WTC11 (cell line): ENCODE measurements around the gene COMTD1. TPM values are rescaled to one million over a fixed set of nuclear protein-coding genes. Genes with fewer than 3 reads are reported as not detected.

ENCODE experiments used
- ATAC-seq: fragments of 200-7000 bp; cut with Tn5 transposase; 2 replicates; pipeline ENCODE4 v1.10.0; 2021; ENCODE audit warnings: mild to moderate bottlenecking, moderate library complexity
- CTCF ChIA-PET: fragments of 300-600 bp; sonication (Branson Sonifier 250); formaldehyde crosslinking; loops from one replicate; lab custom pipeline; 2021; ENCODE audit warnings: antibody characterized with exemption; lab: Charles Lee
- POLR2A ChIA-PET: fragments of 350-600 bp; sonication (Branson Sonifier 250); formaldehyde crosslinking; loops from one replicate; lab custom pipeline; 2021; ENCODE audit warnings: antibody characterized with exemption; lab: Charles Lee
- DNase-seq: peaks from one replicate; pipeline ENCODE4 v3.0.0; 2021; ENCODE audit warnings: low spot score
- H3K27ac Mint-ChIP-seq: 2 replicates; pipeline ENCODE4 v1.8.0; 2021; ENCODE audit warnings: mixed read lengths
- H3K27me3 Mint-ChIP-seq: 2 replicates; pipeline ENCODE4 v1.8.0; 2021; ENCODE audit warnings: low read depth, mild to moderate bottlenecking, moderate library complexity, mixed read lengths
- H3K36me3 Mint-ChIP-seq: 2 replicates; pipeline ENCODE4 v1.8.0; 2021; ENCODE audit warnings: mixed read lengths
- H3K4me1 Mint-ChIP-seq: 2 replicates; pipeline ENCODE4 v1.8.0; 2022; ENCODE audit warnings: mixed read lengths
- H3K4me3 Mint-ChIP-seq: 2 replicates; pipeline ENCODE4 v1.8.0; 2021; ENCODE audit warnings: mild to moderate bottlenecking, moderate library complexity, mixed read lengths
- H3K9me3 Mint-ChIP-seq: 2 replicates; pipeline ENCODE4 v1.8.0; 2021; ENCODE audit warnings: mixed read lengths
- ATF1 ChIP-seq: sonication (generic); formaldehyde crosslinking; IDR thresholded peaks from 2 replicates; pipeline ENCODE4 v1.8.1; 2023; ENCODE audit warnings: mild to moderate bottlenecking, moderate library complexity, missing genetic modification reagents
- ATF3 ChIP-seq: sonication (generic); formaldehyde crosslinking; conservative IDR thresholded peaks from 2 replicates; pipeline ENCODE4 v1.8.1; 2022; ENCODE audit warnings: mild to moderate bottlenecking, missing genetic modification reagents
- ATF6 ChIP-seq: sonication (generic); formaldehyde crosslinking; IDR thresholded peaks from 2 replicates; pipeline ENCODE4 v1.8.1; 2023; ENCODE audit warnings: mild to moderate bottlenecking, missing genetic modification reagents
- E2F4 ChIP-seq: sonication (generic); formaldehyde crosslinking; IDR thresholded peaks from 2 replicates; pipeline ENCODE4 v1.8.1; 2022; ENCODE audit warnings: low read depth, mild to moderate bottlenecking, moderate library complexity, missing genetic modification reagents, borderline replicate concordance
- ELF4 ChIP-seq: sonication (generic); formaldehyde crosslinking; IDR thresholded peaks from 2 replicates; pipeline ENCODE4 v1.8.1; 2022; ENCODE audit warnings: low read depth, mild to moderate bottlenecking, moderate library complexity, missing genetic modification reagents
- FOXJ3 ChIP-seq: sonication (generic); formaldehyde crosslinking; IDR thresholded peaks from 2 replicates; pipeline ENCODE4 v1.9.0; 2021; ENCODE audit warnings: missing genetic modification reagents, mild to moderate bottlenecking, borderline replicate concordance
- FOXP4 ChIP-seq: sonication (generic); formaldehyde crosslinking; IDR thresholded peaks from 2 replicates; pipeline ENCODE4 v1.8.0; 2022; ENCODE audit warnings: mild to moderate bottlenecking, missing genetic modification reagents
- HMGA2 ChIP-seq: fragments of 250-450 bp; sonication (Bioruptor Pico); IDR thresholded peaks from 2 replicates; pipeline ENCODE4 v1.4.0; 2021; ENCODE audit warnings: mild to moderate bottlenecking, moderate library complexity
- IRF2 ChIP-seq: sonication (generic); formaldehyde crosslinking; IDR thresholded peaks from 2 replicates; pipeline ENCODE4 v1.8.0; 2022; ENCODE audit warnings: low read depth, missing genetic modification reagents, borderline replicate concordance
- MAX ChIP-seq: sonication (generic); formaldehyde crosslinking; IDR thresholded peaks from 2 replicates; pipeline ENCODE4 v1.8.0; 2022; ENCODE audit warnings: mild to moderate bottlenecking, missing genetic modification reagents
- MLX ChIP-seq: sonication (generic); formaldehyde crosslinking; IDR thresholded peaks from 2 replicates; pipeline ENCODE4 v1.8.1; 2023; ENCODE audit warnings: mild to moderate bottlenecking, missing genetic modification reagents, moderate library complexity
- MXD4 ChIP-seq: fragments of 250-450 bp; sonication (Bioruptor Pico); IDR thresholded peaks from 2 replicates; pipeline ENCODE4 v1.8.0; 2021; ENCODE audit warnings: mild to moderate bottlenecking, moderate library complexity, borderline replicate concordance
- MYBL2 ChIP-seq: sonication (generic); formaldehyde crosslinking; IDR thresholded peaks from 2 replicates; pipeline ENCODE4 v1.8.1; 2023; ENCODE audit warnings: mild to moderate bottlenecking, moderate library complexity, missing genetic modification reagents
- NFATC4 ChIP-seq: fragments of 250-450 bp; sonication (Bioruptor Pico); IDR thresholded peaks from 2 replicates; pipeline ENCODE4 v1.9.0; 2021; ENCODE audit warnings: mild to moderate bottlenecking
- NFE2L1 ChIP-seq: sonication (generic); formaldehyde crosslinking; IDR thresholded peaks from 2 replicates; pipeline ENCODE4 v1.8.1; 2023; ENCODE audit warnings: missing genetic modification reagents
- NR1H2 ChIP-seq: sonication (generic); formaldehyde crosslinking; IDR thresholded peaks from 2 replicates; pipeline ENCODE4 v1.9.0; 2021; ENCODE audit warnings: mild to moderate bottlenecking, moderate library complexity, missing genetic modification reagents
- NR2C2 ChIP-seq: sonication (generic); formaldehyde crosslinking; IDR thresholded peaks from 2 replicates; pipeline ENCODE4 v1.8.0; 2022; ENCODE audit warnings: mild to moderate bottlenecking, missing genetic modification reagents
- PRRX2 ChIP-seq: fragments of 250-450 bp; sonication (Bioruptor Pico); IDR thresholded peaks from 2 replicates; pipeline ENCODE4 v1.8.0; 2021; ENCODE audit warnings: mild to moderate bottlenecking
- RORB ChIP-seq: fragments of 250-450 bp; sonication (Bioruptor Pico); IDR thresholded peaks from 2 replicates; pipeline ENCODE4 v1.9.0; 2021; ENCODE audit warnings: mild to moderate bottlenecking
- TEAD1 ChIP-seq: sonication (generic); formaldehyde crosslinking; IDR thresholded peaks from 2 replicates; pipeline ENCODE4 v1.8.0; 2022; ENCODE audit warnings: mild to moderate bottlenecking, missing genetic modification reagents
- ZNF138 ChIP-seq: sonication (generic); formaldehyde crosslinking; conservative IDR thresholded peaks from 2 replicates; pipeline ENCODE4 v1.8.1; 2022; ENCODE audit warnings: mild to moderate bottlenecking, moderate library complexity, missing genetic modification reagents
- ZNF512 ChIP-seq: sonication (generic); formaldehyde crosslinking; IDR thresholded peaks from 2 replicates; pipeline ENCODE4 v1.8.1; 2022; ENCODE audit warnings: missing genetic modification reagents, borderline replicate concordance
- ZSCAN18 ChIP-seq: fragments of 250-450 bp; sonication (Bioruptor Pico); IDR thresholded peaks from 2 replicates; pipeline ENCODE4 v2.1.2; 2022; ENCODE audit warnings: mild to moderate bottlenecking, moderate library complexity
- total RNA-seq: library from RNA; stranded (reverse); gene quantifications from 3 replicates; pipeline ENCODE4 v1.2.3, GENCODE V29; 2021

The COMTD1 gene
- total RNA-seq, 1 experiment from 2014 or later = 47.8 TPM

- TF ChIP-seq FOXP4 (no peak), RORB (CRISPR knock-in tag) (no peak), NR2C2 (CRISPR knock-in tag) (no peak), PRRX2 (CRISPR knock-in tag) (no peak), NFATC4 (CRISPR knock-in tag) (no peak)
Measured at GRCh38 chr10:75250934-75251333, 15.2 kb upstream of the COMTD1 start (continued).

GRCh38 chr10:75247797-75248196 lies 12.0 kb upstream of the COMTD1 start:
- CTCF ChIA-PET = interaction anchor here (3.0 kb wide), 1 partner anchor 13 kb away, joined by 16 read pairs; the partner anchor contains the start of gene COMTD1
- ATAC-seq = no peak

More at GRCh38 chr10:75247797-75248196, 12.0 kb upstream of the COMTD1 start:
- Mint-ChIP-seq H3K36me3 (peaks cover 5% of the 10 kb centered on the region), H3K9me3 (peaks cover 10% of the 10 kb centered on the region), H3K27me3 (no peaks in the 10 kb centered on the region), H3K4me1 (peaks cover 14% of the 10 kb centered on the region), H3K4me3 (no peak overlapping the region), H3K27ac (no peak overlapping the region)
- TF ChIP-seq ATF6 (CRISPR knock-in tag) (no peak), ZNF138 (CRISPR knock-in tag) (no peak), TEAD1 (no peak), ELF4 (CRISPR knock-in tag) (no peak), NFE2L1 (no peak), NR1H2 (no peak), ZNF512 (CRISPR knock-in tag) (no peak), FOXP4 (no peak), MXD4 (CRISPR knock-in tag) (no peak), MLX (CRISPR knock-in tag) (no peak), MAX (CRISPR knock-in tag) (no peak), ZSCAN18 (CRISPR knock-in tag) (no peak), RORB (CRISPR knock-in tag) (no peak), ATF3 (CRISPR knock-in tag) (no peak), ATF1 (no peak), IRF2 (CRISPR knock-in tag) (no peak), FOXJ3 (CRISPR knock-in tag) (no peak), HMGA2 (CRISPR knock-in tag) (no peak), E2F4 (CRISPR knock-in tag) (no peak), MYBL2 (CRISPR knock-in tag) (no peak)
- POLR2A ChIA-PET = no interaction called here
- no peak for DNase-seq
